Epidermal melanocyte (primary cell): ENCODE measurements around the gene CCDC150.

ENCODE experiments used
- DNase-seq: peaks from one replicate; pipeline ENCODE4 v3.0.0; 2011; ENCODE audit warnings: low spot score; ENCODE audit not compliant: insufficient read length

CCDC150 gene

DNA sequence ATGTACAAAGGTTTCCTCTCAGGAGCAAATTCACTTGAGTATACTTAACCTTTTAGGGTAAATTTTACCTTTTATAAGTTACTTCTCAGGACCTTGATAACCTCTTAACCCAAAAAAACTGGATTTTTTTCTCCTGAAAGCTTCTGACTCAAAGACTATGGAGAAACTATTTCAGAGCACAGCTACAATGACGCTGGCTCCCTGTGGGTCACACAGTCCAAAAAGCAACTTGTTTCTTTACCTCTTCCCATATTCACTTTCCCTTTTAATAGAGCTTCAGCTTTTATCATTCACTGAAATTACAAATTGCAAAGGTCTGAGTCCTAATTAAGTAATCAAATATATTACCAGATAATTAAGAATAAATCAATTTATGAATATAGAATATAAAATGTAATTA lies 127.6 kb downstream of the CCDC150 start:
- no peak for DNase-seq
